H1 (cell line): ENCODE data around the gene CAMK1G. TPM values are rescaled to one million over a fixed set of nuclear protein-coding genes. Genes with fewer than 3 reads are reported as not detected.

ENCODE experiments used
- BRCA1 ChIP-seq: IDR thresholded peaks from 2 replicates; pipeline ENCODE4 v1.6.1; 2012; ENCODE audit warnings: low read depth, low read length, improper control_type of control experiment
- CHD1 ChIP-seq: IDR thresholded peaks from 2 replicates; pipeline ENCODE4 v1.6.1; 2012; ENCODE audit warnings: low read depth, low read length, improper control_type of control experiment
- TAF7 ChIP-seq: optimal IDR thresholded peaks from 2 replicates; pipeline ENCODE3; 2011; ENCODE audit warnings: low read depth, mild to moderate bottlenecking, inconsistent platforms, low read length, moderate library complexity, borderline replicate concordance
- polyA plus RNA-seq, 7 experiments: library from polyadenylated mRNA; depleted of rRNA in 3 of 7; stranded (reverse) in 5 of 7; unstranded in 2 of 7; fragments of >200 nt in 5 of 7; fragments of 200-250 nt in 2 of 7; gene quantifications; 1 replicate in 5 of 7; 2 replicates in 1 of 7; 4 replicates in 1 of 7; pipeline versions ENCODE4 v1.2.1 to v1.2.3, GENCODE V29; 2011 to 2013; ENCODE audit warnings: missing spikeins in 2 of 7, mixed read lengths in 2 of 7
- total RNA-seq: library from RNA; stranded (reverse); fragmentation: NEBNext Ultra II Directional; extraction: Animal tissue kit (Norgen Biotek cat#: 25700); gene quantifications from 2 replicates; pipeline ENCODE4 v1.2.1, GENCODE V29; 2021

CAMK1G gene
- total and polyA plus RNA-seq, 2 of the 8 experiments (the other 6 are each of a cell fraction or from before 2014, with no cell fraction given) = 1.00 to 1.0 TPM

DNA sequence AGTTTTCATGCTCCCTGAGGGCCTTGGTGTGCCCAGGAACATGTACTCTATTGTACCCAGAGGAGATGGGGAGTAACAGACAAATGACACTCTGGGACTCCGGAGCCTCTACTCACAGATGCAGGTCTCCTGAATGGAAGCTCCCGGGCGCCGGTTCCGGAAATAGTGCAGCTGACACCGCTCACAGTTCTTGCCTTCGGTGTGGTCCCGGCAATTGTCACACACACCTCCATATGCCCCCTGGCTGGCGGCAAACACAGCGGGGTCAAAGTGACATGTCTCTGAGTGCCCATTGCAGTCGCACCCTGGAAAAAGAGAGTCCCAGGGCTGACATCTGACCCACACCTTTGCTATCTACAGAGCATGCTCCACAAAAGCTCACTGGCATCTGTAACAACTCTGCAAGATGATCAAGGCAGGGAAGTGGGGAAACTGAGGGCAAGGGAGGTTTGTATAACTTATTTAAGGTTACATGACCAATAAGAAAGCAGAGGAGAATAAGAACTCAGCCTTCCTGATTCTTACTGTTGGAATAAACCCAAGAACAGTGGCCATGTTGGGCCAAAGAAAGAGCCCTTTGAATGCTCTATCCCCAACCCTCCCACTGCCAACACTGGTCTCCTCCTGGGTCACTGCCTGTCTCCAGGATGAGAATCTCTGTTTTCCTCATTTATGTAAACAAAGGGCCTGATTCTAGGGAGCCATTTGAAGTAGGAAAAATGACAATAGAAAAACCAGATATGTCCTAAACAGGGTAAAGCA lies 46.3 kb downstream of the CAMK1G start (continued):
- TF ChIP-seq TAF7 (no peak), CHD1 (no peak), BRCA1 (no peak)
- TF ChIP-seq, all 59 proteins: peak for 0
